PFSK-1 (cell line): ENCODE results near the gene ZG16B.

Experiments
- POLR2AphosphoS5 ChIP-seq: IDR thresholded peaks from 2 replicates; pipeline ENCODE4 v1.6.1; 2012; ENCODE audit warnings: low read depth, mild to moderate bottlenecking, control low read depth, low read length, moderate library complexity
- SIN3A ChIP-seq: IDR thresholded peaks from 2 replicates; pipeline ENCODE4 v1.6.1; 2012; ENCODE audit warnings: mild to moderate bottlenecking, low read length, moderate library complexity, borderline replicate concordance; ENCODE audit not compliant: insufficient read depth
- TAF1 ChIP-seq: IDR thresholded peaks from 2 replicates; pipeline ENCODE4 v1.6.1; 2012; ENCODE audit warnings: low read length, control low read depth, borderline replicate concordance; ENCODE audit not compliant: insufficient read depth
- TF ChIP-seq, protein P1 (sequence below), 2 experiments: IDR thresholded peaks; 2 replicates each; pipeline versions ENCODE4 v1.6.1 to v1.8.0; 2011 to 2012; ENCODE audit warnings: low read depth in 2 of 2, low read length in 2 of 2, control low read depth in 1 of 2, inconsistent platforms in 1 of 2, mild to moderate bottlenecking in 1 of 2, moderate library complexity in 1 of 2; ENCODE audit not compliant: insufficient read depth in 1 of 2

GRCh38 chr16:2813771-2814221 is 16.3 kb upstream of the ZG16B start:
- TF ChIP-seq, protein P1, sequence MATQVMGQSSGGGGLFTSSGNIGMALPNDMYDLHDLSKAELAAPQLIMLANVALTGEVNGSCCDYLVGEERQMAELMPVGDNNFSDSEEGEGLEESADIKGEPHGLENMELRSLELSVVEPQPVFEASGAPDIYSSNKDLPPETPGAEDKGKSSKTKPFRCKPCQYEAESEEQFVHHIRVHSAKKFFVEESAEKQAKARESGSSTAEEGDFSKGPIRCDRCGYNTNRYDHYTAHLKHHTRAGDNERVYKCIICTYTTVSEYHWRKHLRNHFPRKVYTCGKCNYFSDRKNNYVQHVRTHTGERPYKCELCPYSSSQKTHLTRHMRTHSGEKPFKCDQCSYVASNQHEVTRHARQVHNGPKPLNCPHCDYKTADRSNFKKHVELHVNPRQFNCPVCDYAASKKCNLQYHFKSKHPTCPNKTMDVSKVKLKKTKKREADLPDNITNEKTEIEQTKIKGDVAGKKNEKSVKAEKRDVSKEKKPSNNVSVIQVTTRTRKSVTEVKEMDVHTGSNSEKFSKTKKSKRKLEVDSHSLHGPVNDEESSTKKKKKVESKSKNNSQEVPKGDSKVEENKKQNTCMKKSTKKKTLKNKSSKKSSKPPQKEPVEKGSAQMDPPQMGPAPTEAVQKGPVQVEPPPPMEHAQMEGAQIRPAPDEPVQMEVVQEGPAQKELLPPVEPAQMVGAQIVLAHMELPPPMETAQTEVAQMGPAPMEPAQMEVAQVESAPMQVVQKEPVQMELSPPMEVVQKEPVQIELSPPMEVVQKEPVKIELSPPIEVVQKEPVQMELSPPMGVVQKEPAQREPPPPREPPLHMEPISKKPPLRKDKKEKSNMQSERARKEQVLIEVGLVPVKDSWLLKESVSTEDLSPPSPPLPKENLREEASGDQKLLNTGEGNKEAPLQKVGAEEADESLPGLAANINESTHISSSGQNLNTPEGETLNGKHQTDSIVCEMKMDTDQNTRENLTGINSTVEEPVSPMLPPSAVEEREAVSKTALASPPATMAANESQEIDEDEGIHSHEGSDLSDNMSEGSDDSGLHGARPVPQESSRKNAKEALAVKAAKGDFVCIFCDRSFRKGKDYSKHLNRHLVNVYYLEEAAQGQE (IDR thresholded peaks at IDR 0.05; ENCODE audit: insufficient read depth in 1 of 2, low read depth in 2 of 2, low read length in 2 of 2) = no peak
- no peak for TF ChIP-seq TAF1
- TF ChIP-seq POLR2AphosphoS5 = no peak
- TF ChIP-seq SIN3A = no peak
